Measurements from ENCODE around the gene FRMD8.

DNA sequence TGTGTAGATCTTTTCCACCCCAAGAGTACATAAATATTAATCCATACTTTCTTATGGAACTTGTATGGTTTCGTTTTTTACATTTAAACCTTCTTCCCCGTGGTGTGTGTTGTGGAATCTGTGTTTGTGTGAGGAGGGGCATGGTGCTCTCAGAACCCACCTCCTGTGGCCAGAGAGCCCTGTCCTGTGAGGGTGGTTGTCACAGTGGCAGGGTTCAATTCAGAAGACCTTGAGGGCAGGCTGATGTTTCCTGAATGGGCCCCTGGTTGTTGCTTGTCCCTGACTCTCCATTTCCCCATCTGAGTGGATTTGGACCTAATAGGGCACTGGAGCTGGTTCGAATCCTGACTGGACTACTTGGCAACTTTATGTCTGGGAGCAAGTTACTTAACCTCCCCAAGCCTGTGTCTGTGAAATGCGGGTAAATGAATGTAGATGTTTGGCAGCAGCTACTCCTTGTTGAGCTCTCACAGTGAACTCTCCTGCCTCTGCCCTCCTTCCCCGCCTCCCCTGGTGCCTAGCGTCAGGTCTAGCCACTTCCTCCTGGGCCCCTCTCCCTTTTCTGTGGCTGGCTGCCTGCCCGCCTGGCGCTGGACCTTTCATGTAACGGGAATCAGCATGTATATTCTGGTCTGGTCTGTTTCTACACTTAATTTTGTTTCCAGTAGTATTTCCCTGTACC, 43.4 kb downstream of the FRMD8 start:
- TF ChIP-seq, protein P1, sequence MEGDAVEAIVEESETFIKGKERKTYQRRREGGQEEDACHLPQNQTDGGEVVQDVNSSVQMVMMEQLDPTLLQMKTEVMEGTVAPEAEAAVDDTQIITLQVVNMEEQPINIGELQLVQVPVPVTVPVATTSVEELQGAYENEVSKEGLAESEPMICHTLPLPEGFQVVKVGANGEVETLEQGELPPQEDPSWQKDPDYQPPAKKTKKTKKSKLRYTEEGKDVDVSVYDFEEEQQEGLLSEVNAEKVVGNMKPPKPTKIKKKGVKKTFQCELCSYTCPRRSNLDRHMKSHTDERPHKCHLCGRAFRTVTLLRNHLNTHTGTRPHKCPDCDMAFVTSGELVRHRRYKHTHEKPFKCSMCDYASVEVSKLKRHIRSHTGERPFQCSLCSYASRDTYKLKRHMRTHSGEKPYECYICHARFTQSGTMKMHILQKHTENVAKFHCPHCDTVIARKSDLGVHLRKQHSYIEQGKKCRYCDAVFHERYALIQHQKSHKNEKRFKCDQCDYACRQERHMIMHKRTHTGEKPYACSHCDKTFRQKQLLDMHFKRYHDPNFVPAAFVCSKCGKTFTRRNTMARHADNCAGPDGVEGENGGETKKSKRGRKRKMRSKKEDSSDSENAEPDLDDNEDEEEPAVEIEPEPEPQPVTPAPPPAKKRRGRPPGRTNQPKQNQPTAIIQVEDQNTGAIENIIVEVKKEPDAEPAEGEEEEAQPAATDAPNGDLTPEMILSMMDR (IDR thresholded peaks at IDR 0.05): no peak
- TF ChIP-seq EP300 (IDR thresholded peaks at IDR 0.05): peak in 1 of 2 donors; percentile 86
